Neural cell (in vitro differentiated cells): Measurements from ENCODE around the gene THRSP. TPM values are rescaled to one million over a fixed set of nuclear protein-coding genes. Genes with fewer than 3 reads are reported as not detected.
A peak's percentile ranks its signal among the peaks of the same experiment; 100 is the strongest.
"Not testable (repeated sequence)": the region's sequence is repeated elsewhere in the genome, so short reads cannot be mapped to it uniquely, and the experiment has no call there.

Experiments
- H2AFZ ChIP-seq: fragments of 200-600, 300-800 bp; sonication (generic), shearing (Covaris generic); 2 replicates; pipeline ENCODE4 v1.6.0; 2014; ENCODE audit warnings: low read depth, mild to moderate bottlenecking, antibody characterized with exemption, low read length, moderate library complexity
- H3F3A ChIP-seq: fragments of 200-600 bp; shearing (Covaris generic); 2 replicates; pipeline ENCODE4 v1.6.1; 2016; ENCODE audit warnings: mild to moderate bottlenecking, moderate library complexity, mixed read lengths, antibody characterized with exemption, low read length; ENCODE audit not compliant: insufficient read depth, poor library complexity, severe bottlenecking
- H3K27ac ChIP-seq: fragments of 200-600, 300-800 bp; sonication (generic), shearing (Covaris generic); 2 replicates; pipeline ENCODE4 v1.5.1; 2014; ENCODE audit warnings: mild to moderate bottlenecking, low read length, moderate library complexity
- H3K27me3 ChIP-seq: fragments of 300-800, 200-600 bp; sonication (generic), shearing (Covaris generic); 2 replicates; pipeline ENCODE4 v1.6.0; 2014; ENCODE audit warnings: mild to moderate bottlenecking, low read depth, low read length, moderate library complexity; ENCODE audit not compliant: insufficient read depth
- H3K36me3 ChIP-seq: fragments of 300-800, 200-600 bp; sonication (generic), shearing (Covaris generic); 2 replicates; pipeline ENCODE4 v1.5.1; 2014; ENCODE audit warnings: mild to moderate bottlenecking, antibody characterized with exemption, low read length, moderate library complexity; ENCODE audit not compliant: insufficient read depth
- H3K4me2 ChIP-seq: fragments of 300-800, 200-600 bp; sonication (generic), shearing (Covaris generic); 2 replicates; pipeline ENCODE4 v1.6.0; 2014; ENCODE audit warnings: mild to moderate bottlenecking, low read length
- H3K4me3 ChIP-seq: fragments of 300-800, 200-600 bp; sonication (generic), shearing (Covaris generic); 2 replicates; pipeline ENCODE4 v1.5.1; 2014; ENCODE audit warnings: mild to moderate bottlenecking, low read length, moderate library complexity
- H3K79me2 ChIP-seq: fragments of 200-600 bp; shearing (Covaris generic); replicated peaks from 2 replicates; pipeline ENCODE4 v1.6.0; 2014; ENCODE audit warnings: mild to moderate bottlenecking, low read length, moderate library complexity; ENCODE audit not compliant: insufficient read depth
- H3K9ac ChIP-seq: fragments of 300-800, 200-600 bp; sonication (generic), shearing (Covaris generic); 2 replicates; pipeline ENCODE4 v1.6.1; 2016; ENCODE audit warnings: mild to moderate bottlenecking, low read length, mixed read lengths
- H3K9me2 ChIP-seq: fragments of 200-600 bp; shearing (Covaris generic); 2 replicates; pipeline ENCODE4 v1.6.1; 2016; ENCODE audit warnings: mild to moderate bottlenecking, low read length, mixed read lengths; ENCODE audit not compliant: insufficient read depth
- H3K9me3 ChIP-seq: fragments of 200-600, 300-800 bp; sonication (generic), shearing (Covaris generic); 2 replicates; pipeline ENCODE4 v1.6.1; 2016; ENCODE audit warnings: mild to moderate bottlenecking, mixed run types, low read length, moderate library complexity, mixed read lengths
- H4K20me1 ChIP-seq: fragments of 200-600 bp; shearing (Covaris generic); 2 replicates; pipeline ENCODE4 v1.6.1; 2016; ENCODE audit warnings: mild to moderate bottlenecking, mixed run types; ENCODE audit not compliant: insufficient read depth
- CTCF ChIP-seq: fragments of 450-650 bp; IDR thresholded peaks from 2 replicates; pipeline ENCODE4 v1.5.1; 2014; ENCODE audit warnings: antibody characterized with exemption, mild to moderate bottlenecking, moderate library complexity; ENCODE audit not compliant: poor library complexity, severe bottlenecking
- EP300 ChIP-seq: fragments of 450-650 bp; conservative IDR thresholded peaks from 2 replicates; pipeline ENCODE4 v1.6.1; 2014; ENCODE audit warnings: antibody characterized with exemption, mild to moderate bottlenecking, moderate library complexity; ENCODE audit not compliant: poor library complexity, severe bottlenecking
- EZH2 ChIP-seq: fragments of 200-600, 300-800 bp; shearing (Covaris generic), sonication (generic); IDR thresholded peaks from 2 replicates; pipeline ENCODE4 v1.6.1; 2014; ENCODE audit warnings: antibody characterized with exemption, low read length, borderline replicate concordance, mild to moderate bottlenecking; ENCODE audit not compliant: insufficient read depth, poor library complexity, severe bottlenecking
- MXI1 ChIP-seq: fragments of 450-650 bp; conservative IDR thresholded peaks from 2 replicates; pipeline ENCODE4 v1.6.1; 2014; ENCODE audit warnings: antibody characterized with exemption, mild to moderate bottlenecking; ENCODE audit not compliant: poor library complexity, severe bottlenecking
- POLR2AphosphoS5 ChIP-seq: IDR thresholded peaks from 2 replicates; pipeline ENCODE4 v1.6.1; 2012
- RAD21 ChIP-seq: fragments of 450-650 bp; conservative IDR thresholded peaks from 2 replicates; pipeline ENCODE4 v1.6.1; 2014; ENCODE audit warnings: antibody characterized with exemption, mild to moderate bottlenecking, moderate library complexity
- SMC3 ChIP-seq: fragments of 450-650 bp; conservative IDR thresholded peaks from 2 replicates; pipeline ENCODE4 v1.6.1; 2014; ENCODE audit warnings: antibody characterized with exemption, mild to moderate bottlenecking, moderate library complexity; ENCODE audit not compliant: poor library complexity
- TAF1 ChIP-seq: IDR thresholded peaks from 2 replicates; pipeline ENCODE4 v1.6.1; 2012; ENCODE audit warnings: low read depth
- polyA plus RNA-seq: library from polyadenylated mRNA; depleted of rRNA; stranded (reverse); fragments of >200 nt; gene quantifications from 2 replicates; pipeline ENCODE4 v1.2.3, GENCODE V29; 2014
- TF ChIP-seq, protein P1 (sequence below): IDR thresholded peaks from 2 replicates; pipeline ENCODE4 v1.6.1; 2012; ENCODE audit warnings: borderline replicate concordance

THRSP gene
- polyA plus RNA-seq, 1 donor from 2014 or later, result not detected

GRCh38 chr11:78076733-78077403 is 13.2 kb downstream of the THRSP start:
- Histone ChIP-seq H3K4me3 (peak overlapping the region; percentile 84), H4K20me1 (no peaks in the 10 kb centered on the region), H3K36me3 (no peaks in the 10 kb centered on the region), H3K4me2 (no peak overlapping the region), H3K27me3 (no peaks in the 10 kb centered on the region), H3K79me2 (peaks cover 55% of the 10 kb centered on the region), H3K9me3 (no peaks in the 10 kb centered on the region), H2AFZ (no peak overlapping the region), H3F3A (no peaks in the 10 kb centered on the region), H3K9me2 (no peaks in the 10 kb centered on the region), H3K27ac (no peak overlapping the region), H3K9ac (no peak overlapping the region)
- TF ChIP-seq CTCF, result no peak
- no peak for TF ChIP-seq SMC3
- TF ChIP-seq MXI1, result no peak
- no peak for TF ChIP-seq TAF1
- TF ChIP-seq, protein P1, sequence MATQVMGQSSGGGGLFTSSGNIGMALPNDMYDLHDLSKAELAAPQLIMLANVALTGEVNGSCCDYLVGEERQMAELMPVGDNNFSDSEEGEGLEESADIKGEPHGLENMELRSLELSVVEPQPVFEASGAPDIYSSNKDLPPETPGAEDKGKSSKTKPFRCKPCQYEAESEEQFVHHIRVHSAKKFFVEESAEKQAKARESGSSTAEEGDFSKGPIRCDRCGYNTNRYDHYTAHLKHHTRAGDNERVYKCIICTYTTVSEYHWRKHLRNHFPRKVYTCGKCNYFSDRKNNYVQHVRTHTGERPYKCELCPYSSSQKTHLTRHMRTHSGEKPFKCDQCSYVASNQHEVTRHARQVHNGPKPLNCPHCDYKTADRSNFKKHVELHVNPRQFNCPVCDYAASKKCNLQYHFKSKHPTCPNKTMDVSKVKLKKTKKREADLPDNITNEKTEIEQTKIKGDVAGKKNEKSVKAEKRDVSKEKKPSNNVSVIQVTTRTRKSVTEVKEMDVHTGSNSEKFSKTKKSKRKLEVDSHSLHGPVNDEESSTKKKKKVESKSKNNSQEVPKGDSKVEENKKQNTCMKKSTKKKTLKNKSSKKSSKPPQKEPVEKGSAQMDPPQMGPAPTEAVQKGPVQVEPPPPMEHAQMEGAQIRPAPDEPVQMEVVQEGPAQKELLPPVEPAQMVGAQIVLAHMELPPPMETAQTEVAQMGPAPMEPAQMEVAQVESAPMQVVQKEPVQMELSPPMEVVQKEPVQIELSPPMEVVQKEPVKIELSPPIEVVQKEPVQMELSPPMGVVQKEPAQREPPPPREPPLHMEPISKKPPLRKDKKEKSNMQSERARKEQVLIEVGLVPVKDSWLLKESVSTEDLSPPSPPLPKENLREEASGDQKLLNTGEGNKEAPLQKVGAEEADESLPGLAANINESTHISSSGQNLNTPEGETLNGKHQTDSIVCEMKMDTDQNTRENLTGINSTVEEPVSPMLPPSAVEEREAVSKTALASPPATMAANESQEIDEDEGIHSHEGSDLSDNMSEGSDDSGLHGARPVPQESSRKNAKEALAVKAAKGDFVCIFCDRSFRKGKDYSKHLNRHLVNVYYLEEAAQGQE, result no peak
- no peak for TF ChIP-seq EZH2
- TF ChIP-seq RAD21, result no peak
- TF ChIP-seq EP300, result no peak
- TF ChIP-seq POLR2AphosphoS5, result no peak

GRCh38 chr11:78077592-78077991 is 13.9 kb downstream of the THRSP start:
- H3K36me3 ChIP-seq, H3K27ac ChIP-seq, H2AFZ ChIP-seq, H4K20me1 ChIP-seq, H3K9me3 ChIP-seq, H3K9me2 ChIP-seq, H3F3A ChIP-seq, H3K9ac ChIP-seq, H3K27me3 ChIP-seq: not testable (repeated sequence)
- Histone ChIP-seq H3K79me2 (peaks cover 55% of the 10 kb centered on the region), H3K4me3 (peak overlapping the region; percentile 84), H3K4me2 (peak overlapping the region; percentile 82)
